ENCODE data around the gene ACER2. TPM values are rescaled to one million over a fixed set of nuclear protein-coding genes. Genes with fewer than 3 reads are reported as not detected.
A peak's percentile ranks its signal among the peaks of the same experiment; 100 is the strongest.
"Not testable (repeated sequence)": the region's sequence is repeated elsewhere in the genome, so short reads cannot be mapped to it uniquely, and the experiment has no call there.

ACER2 gene
- total RNA-seq, 1 experiment from 2014 or later, result 2.1 TPM

DNA sequence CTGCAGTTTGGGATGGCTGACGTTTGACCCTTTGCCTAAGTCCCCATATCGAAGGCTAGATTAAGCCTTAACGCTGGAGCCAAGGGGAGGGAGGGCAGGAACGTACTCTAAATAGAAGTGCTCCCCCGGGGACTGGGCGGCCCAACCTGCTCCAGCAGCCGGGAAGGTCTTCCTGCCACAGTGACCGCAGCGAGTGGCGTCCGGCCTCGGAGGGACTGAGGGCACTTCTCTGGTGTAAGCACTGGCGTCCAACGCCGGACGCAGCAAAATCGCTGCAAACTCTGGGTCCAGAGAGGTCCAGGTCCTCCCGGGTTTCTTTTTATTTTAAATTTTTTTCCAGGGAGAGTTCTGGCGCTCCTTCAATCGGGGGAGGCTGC, 505 bp upstream of the ACER2 start:
- DNase-seq (ENCODE audit: low read depth), result no peak

DNA sequence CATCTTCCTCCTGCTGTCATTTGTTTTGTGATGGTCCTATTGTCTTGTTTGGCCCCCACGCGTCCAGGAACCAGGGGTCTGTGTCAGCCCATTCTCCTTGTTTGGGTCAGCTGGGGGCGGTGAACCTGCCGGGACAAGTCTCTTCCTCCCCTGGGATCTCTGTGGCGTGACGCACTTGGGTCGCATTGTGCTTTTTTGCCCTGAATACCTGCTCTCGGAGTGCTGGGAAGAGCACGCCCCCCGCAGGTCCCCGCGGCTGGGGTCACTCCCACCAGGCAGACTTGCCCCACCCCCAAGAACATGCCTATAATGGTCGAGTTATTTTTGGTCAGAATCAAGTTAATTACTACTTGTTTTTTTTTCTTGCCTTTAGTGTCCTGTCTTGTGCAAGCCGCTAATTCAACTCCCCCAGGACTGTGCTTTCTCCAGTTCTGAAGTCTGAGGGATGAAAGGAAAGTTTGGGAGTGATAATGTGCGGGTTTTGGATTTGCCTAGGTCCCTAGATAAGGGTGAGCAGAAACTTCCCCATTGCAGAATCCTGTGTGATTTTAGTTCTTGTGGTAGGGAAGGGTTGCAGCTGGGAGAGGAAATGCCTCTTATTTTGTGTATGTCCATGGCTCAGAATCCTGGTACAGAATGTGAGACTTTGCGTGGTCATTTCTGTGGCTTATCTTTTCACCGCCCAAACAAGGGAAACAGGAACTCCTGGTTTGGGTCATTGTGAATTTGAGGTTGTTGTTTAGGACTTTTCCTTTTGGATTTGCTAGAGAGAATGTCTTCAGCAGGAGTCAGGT, 789 bp downstream of the ACER2 start:
- peak; percentile 4 for DNase-seq (ENCODE audit: low read depth)

DNA sequence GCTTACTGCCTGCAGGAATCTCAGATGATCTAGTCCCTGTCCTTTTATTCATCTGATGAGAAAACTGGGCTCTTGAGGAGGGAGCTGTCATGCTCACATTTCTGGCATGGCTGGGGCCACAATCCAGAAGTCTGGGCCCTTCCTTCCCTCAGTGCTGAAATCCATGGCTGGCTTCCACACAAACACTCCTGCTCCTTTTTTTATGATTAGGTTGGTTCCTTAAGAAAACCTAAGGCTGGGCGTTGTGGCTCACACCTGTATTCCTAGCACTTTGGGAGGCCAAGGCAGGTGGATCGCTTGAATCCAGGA, 1.3 kb downstream of the ACER2 start:
- no peak for DNase-seq (ENCODE audit: low read depth)

DNA sequence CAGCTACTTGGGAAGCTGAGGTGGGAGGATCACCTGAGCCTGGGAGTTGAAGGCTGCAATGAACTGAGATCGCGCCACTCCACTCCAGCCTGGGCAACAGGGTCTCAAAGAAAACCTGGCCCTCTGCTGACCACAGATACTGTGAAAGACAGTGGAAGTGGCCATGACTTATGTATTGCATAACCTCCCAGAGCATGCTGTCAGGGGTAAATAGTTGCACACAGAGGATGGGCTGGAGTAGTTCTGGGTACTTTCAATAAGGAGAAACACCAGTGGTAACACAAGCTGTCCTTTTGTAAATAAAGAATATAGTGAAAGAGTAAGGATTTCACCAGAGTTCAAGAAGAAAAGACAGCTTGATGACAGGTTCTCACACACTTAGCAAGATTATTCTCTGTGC, 1.8 kb downstream of the ACER2 start:
- no peak for DNase-seq (ENCODE audit: low read depth)

DNA sequence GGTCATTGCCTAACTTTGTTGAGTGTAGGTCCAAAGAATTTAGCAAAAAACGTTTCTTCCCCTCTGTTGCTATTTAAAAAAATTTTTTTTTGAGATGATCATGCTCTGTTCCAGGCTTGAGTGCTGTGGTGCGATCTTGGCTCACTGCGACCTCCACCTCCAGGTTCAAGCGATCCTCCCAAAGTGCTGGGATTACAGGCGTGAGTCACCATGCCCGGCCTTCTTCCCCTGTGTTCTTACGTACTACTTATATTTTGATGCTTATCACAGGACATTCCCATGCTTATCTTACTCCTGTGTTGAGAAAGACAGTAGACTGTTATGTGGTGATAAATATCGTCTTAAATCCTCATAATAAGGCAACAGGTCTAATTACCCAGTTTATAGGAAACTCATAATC, 2.5 kb downstream of the ACER2 start:
- DNase-seq (ENCODE audit: low read depth), result no peak

DNA sequence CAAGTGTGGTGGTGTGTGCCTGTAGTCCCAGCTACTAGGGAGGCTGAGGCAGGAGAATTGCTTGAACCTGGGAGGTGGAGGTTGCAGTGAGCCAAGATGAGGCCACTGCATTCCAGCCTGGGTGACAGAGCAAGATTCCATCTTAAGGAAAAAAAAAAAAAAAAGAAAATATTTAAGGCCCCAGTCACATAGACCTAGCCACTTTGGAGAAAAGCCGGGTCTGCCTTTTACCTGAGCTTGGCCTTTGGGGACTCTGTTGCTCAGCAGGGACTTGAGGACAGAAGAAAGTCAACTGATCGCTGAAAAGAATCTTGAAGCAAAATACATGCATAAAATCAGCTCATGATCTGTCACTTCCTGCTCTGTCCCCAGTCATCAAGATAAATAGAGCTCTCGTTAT, 4.6 kb downstream of the ACER2 start:
- not testable (repeated sequence) for DNase-seq (ENCODE audit: low read depth)

DNA sequence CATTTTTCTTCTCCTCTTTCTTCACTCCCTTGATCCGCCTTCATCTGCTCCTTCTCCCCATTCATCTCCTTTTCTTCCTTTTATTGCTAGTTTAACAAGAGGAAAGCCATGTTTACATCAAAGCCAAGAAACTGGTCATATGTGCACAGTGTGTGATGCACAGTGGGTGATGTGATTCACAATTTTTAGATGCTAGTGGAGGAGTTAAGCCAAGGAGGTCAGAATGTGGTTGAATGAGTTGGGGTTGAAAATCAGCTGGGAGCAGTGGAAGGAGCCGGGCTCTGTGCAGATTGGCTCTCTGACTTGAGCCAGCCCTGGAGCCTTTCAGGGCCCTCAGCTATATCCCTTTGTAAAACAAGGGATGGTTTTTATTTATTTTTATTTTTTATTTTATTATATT, 7.3 kb downstream of the ACER2 start:
- peak; percentile 6 for DNase-seq (ENCODE audit: low read depth)

DNA sequence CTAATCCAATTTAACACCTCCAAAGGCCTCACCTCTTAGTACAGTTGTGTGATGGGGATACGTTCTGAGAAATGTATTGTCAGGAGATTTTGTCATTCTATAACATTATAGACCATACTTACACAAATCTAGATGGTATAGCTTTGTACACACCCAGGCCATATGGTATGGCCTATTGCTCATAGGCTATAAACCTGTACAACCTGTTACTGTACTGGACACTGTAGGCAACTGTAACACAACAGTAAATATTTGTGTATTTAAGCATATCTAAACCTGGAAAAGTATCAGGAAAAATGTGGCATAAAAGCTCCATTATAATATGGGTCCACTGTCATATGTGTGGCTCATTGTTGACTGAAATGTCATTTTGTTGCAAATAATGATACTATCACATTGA, 12.1 kb downstream of the ACER2 start:
- no peak for DNase-seq (ENCODE audit: low read depth)

DNA sequence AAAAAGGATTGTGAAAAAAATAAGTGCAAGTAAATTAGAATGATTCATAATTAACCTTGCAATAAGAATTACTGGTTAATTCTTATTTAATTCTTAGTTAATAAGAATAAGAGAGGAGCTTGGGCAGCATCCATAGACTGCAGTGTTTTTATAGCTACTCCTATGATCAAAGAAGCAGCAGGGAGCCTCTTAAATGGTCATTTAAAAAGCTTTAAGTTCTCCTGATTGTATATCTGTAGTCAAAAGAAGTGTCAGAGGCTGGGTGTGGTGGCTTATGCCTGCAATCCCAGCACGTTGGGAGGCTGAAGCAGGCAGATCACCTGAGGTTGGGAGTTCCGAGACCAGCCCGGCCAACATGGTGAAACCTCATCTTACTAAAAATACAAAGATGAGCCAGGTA, 14.4 kb downstream of the ACER2 start:
- no peak for DNase-seq (ENCODE audit: low read depth)

DNA sequence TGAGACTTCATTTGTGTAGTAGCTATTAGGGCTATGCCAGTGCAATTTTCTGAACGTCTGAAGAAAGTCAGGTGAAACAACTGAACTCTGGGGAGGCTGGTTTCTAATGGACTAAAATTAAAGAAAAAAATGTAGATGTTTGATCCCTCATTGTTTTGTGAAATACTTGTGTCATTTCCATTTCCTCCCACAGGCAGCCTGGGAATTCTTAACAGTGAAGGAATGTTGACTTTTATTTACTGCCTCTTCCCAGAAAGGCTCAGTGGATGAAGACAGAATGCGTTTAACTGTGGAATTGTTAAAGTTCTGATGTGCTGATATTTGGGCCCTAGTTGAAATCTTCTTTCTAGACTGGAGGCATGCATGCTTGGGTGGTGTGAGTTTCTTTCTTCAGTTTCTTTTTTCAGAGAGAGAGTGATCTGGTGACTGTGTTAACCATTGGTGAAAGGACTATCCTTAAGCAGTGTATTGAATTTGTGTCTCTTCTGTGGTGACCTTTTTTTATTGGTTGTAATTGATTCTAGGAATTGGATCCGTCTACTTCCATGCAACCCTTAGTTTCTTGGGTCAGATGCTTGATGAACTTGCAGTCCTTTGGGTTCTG, 15.5 kb downstream of the ACER2 start:
- DNase-seq (ENCODE audit: low read depth), result no peak

DNA sequence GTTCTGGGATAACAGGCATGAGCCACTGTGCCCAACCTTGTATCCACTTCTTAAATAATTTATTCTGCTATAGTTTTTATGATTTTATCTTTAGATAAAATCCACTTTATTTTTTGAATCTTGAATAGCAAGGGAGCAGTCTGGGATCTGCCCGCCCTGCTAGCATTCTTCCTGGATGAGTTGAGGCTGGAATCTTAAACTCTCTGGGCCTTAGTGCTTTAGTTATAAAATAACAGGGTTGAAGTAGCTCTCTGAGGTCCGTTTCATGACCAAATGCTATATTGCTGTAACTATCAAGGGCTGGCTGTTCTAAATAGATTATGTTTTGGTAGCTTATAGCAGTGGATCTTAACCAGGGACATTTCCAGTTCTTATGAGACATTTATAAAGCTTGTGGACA, 20.8 kb downstream of the ACER2 start:
- no peak for DNase-seq (ENCODE audit: low read depth)

DNA sequence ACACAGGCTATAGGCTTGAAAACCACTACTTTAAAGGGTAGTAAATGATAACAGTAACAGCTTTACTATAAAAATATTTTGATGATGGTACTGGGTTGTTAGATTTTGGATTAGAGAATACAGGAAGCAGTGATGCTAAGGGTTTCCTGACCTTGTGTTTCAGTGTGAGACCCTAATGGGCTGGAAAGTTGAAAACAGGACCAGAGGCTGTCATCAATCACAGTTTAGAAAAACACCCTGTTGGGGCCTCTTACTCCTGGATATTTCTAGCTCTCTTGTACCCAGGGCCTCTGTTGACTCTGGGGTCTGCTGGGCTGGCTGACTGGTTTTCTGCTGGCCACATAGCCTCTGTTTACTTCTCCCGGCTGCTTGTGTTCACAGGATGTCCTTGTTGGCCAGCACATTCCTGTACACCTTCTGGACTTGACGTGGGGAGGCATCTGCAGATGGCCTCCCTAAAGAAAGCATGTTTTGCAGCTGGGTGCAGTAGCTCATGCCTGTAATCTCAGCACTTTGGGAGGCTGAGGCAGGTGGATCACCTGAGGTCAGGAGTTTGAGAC, 21.5 kb downstream of the ACER2 start:
- DNase-seq (ENCODE audit: low read depth), result no peak

DNA sequence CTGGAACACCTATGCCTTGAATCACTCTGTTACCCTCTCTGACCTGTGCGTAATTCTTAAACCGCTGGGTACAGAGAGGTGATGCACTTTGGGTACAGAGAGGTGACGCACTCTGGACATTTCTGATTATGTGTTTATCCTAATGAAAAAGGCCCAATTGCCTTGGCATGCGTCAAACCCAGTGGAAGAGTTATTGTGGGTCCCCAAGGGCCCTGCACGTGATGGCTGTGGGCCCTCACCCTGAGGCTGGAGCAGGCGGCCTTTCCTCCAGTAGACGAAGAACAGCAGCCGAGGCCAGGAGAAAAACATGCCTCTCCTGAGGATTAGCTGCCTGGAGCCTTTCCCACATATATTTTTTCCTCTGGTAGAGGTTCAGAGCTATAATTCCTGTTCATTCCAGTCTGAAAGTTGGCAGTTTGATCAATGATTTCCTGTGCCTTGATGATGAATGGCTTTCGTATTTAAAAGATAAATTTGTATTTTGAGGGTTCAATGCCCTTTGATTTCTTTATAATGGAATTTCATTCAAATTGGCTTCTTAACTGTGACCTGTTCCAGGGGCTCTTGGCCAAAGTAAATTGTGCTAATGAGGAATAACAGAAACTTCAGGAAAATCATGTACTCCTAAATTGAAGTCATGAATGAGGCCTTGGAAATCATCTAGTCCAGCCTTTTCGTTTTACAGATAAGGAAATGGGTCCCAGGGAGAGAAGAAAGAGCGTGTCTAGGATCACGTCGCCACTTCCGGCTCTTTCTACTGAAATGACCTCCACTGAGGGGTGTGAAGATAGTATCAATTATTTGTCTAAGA, 22.8 kb downstream of the ACER2 start:
- DNase-seq (ENCODE audit: low read depth), result no peak

DNA sequence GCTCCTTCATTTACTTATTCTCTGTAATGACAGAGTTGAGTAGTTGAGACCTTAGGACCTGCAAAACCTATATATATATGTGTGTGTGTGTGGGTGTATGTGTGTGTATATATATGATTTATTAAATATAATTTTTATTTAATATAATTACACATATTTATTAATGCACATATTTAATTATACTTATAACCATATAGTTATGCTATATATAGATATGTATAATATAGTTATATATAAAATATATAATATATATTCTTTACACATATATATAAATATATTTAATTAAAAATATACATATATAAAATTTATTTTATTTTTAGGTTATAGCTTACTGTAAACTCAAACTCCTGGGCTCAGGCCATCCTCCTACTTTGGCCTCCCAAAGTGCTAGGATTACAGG, 23.7 kb downstream of the ACER2 start:
- no peak for DNase-seq (ENCODE audit: low read depth)

DNA sequence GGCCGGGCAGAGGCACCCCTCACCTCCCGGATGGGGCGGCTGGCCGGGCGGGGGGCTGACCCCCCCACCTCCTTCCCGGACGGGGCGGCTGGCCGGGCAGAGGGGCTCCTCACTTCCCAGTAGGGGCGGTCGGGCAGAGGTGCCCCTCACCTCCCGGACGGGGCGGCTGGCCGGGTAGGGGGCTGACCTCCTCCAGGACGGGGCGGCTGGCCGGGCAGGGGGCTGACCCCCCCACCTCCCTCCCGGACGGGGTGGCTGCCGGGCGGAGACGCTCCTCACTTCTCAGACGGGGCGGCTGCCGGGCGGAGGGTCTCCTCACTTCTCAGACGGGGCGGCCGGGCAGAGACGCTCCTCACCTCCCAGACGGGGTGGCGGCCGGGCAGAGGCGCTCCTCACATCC, 24.9 kb downstream of the ACER2 start:
- not testable (repeated sequence) for DNase-seq (ENCODE audit: low read depth)

DNA sequence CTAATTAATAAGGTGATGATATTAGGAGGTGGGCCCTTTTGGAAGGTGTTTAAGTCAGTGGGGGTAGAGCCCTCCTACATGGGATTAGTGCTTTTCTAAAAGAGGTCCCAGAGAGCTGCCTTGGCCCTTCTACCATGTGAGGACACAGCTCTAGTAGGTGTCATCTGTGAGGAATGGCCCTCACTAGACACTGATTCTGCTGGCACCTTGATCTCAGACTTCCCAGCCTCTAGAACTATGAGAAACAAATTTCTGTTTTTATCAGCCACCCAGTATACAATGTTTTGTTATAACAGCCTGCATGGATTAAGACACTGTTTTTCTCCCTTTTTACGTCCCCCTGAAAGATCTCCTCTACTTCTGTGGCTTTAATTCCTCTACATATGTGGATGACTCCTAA, 31.6 kb downstream of the ACER2 start:
- no peak for DNase-seq (ENCODE audit: low read depth)

DNA sequence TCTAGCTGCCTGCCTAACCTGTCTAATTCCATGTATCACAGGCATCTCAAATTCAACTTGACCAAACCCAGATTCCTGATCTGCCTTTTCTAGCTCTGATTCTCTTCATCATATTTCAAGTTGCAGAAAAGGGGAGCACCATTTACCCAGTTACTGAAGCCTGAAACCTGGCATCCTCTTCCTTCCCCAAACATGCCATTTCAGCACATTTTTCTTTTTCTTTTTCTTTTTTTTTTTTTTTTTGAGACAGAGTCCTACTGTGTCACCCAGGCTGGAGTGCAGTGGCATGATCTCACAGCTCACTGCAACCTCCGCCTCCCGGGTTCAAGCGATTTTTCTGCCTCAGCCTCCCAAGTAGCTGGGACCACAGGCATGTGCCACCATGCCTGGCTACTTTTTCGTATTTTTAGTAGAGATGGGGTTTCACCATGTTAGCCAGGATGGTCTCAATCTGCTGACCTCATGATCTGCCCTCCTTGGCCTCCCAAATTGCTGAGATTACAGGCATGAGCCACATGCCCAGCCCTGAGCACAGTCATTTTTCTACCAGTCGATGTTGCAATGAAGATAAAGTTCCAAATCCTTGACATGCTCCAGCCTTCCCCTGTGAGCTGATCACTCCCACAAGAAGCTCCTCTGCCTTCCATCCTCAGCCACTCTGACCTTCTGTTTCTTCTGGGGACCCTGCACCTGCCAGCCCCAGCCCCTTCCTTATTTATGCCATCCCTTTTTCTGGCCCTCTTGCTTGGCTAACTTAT, 32.2 kb downstream of the ACER2 start:
- no peak for DNase-seq (ENCODE audit: low read depth)

DNA sequence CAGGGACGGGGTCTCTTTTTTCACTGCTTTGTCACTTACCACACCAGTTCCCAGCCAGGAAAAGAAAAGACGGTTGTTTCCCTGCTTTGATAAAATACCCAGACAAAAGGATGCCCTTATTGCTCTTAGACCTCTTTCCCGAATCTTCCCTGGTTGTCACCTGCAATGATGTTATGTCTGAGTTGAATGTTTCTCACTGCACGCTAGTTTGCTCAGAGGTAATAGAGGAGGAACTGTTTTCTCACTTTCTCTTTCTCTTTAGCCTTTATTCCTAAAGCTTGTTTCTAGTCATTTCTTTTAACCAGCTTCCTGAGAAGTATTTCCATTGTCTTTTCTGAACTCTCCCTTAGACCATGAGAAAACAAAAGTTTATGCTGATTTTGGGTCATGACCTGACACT, 32.9 kb downstream of the ACER2 start:
- no peak for DNase-seq (ENCODE audit: low read depth)

DNA sequence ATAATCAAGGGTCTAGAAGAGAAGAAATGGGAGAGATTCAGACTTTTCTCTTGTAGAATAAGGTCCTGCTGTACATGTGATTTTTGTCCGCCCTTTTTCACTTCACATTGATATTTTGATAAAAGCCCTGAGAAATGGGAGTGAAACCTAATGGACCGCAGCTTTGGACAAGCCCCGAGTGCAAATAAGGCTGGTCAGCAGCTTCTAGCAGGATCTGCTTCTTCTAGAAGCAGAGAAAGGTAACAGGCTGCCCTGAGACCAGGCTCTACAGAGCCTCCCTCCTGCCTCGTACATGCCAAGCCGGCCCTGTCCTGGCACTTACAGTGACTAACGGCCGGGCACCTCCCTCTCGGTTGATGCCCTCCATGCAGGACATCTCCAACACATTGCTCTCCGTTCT, 33.4 kb downstream of the ACER2 start:
- DNase-seq (ENCODE audit: low read depth), result no peak

DNA sequence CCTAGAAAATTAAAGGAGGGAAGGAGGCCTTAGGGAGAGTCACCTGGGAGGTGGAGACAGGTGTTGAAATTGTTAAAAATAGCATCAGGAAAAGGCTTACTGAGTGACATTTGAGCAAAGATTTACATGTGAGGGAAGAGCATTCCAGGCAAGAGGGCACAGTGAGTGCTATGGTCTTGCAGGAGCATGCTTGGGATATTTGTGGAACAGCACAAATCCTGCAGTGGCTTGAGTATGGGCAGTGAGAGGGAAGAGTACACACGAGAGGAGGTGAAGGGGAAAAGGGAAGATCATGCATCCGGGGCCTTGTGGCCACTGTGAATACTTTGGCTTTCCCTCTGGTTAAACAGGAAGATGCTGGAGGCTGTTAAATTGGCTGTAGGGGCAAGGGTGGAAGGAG, 36.6 kb downstream of the ACER2 start:
- no peak for DNase-seq (ENCODE audit: low read depth)

DNA sequence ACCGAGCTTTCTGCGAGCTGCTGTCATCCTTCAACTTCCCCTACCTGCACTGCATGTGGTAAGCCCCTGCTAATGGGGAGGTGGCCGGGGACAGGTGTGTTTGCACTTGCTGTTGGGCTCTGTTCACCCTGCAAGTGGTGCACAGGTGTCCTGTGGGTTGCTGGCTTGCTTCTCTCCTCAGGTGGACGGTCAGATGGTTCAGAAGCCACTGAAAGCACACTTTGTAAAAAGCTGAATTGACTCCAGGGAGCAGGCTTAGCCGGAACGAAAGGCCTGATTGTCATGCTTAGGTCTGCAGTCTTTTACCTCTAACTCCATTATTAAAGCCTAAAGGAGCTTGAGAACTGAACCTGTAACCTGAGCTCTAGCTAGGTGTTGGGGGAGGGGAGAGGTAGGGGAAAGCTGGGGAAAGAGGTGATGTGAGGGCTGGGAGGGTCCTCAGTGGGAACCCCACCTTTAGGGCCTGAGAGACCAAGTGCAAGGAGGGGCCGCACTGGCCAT, 37.6 kb downstream of the ACER2 start:
- DNase-seq (ENCODE audit: low read depth), result no peak

Data from LHCN-M2 (cell line).